Daoy (cell line): ENCODE data around the gene FBXO40. TPM values are rescaled to one million over a fixed set of nuclear protein-coding genes. Genes with fewer than 3 reads are reported as not detected.

Experiments used
- DNase-seq: peaks from one replicate; pipeline ENCODE4 v3.0.0-alpha.2; 2015; ENCODE audit warnings: low read depth
- total RNA-seq: library from RNA; depleted of rRNA; stranded (reverse); fragments of >200 nt; shearing (Covaris generic); gene quantifications from 2 replicates; pipeline ENCODE4 v1.2.3, GENCODE V29; 2014; rRNA removed

The FBXO40 gene
- total RNA-seq, 1 experiment from 2014 or later, result not detected

- DNase-seq, result no peak
Observed at GRCh38 chr3:121662742-121663141, 69.6 kb downstream of the FBXO40 start.

- no peak for DNase-seq
Observed at GRCh38 chr3:121663171-121663847, 70.1 kb downstream of the FBXO40 start.

GRCh38 chr3:121665488-121665887, 72.3 kb downstream of the FBXO40 start:
- DNase-seq, result no peak

- DNase-seq, result no peak
Observed at GRCh38 chr3:121667333-121667732, 74.2 kb downstream of the FBXO40 start.

- no peak for DNase-seq
Observed at GRCh38 chr3:121670676-121671075, 77.5 kb downstream of the FBXO40 start.

GRCh38 chr3:121677141-121677540, 84.0 kb downstream of the FBXO40 start:
- no peak for DNase-seq

Other genes with a start within 250 kb of the FBXO40 start
- gene POLQ, start 47.4 kb upstream of the FBXO40 start, total RNA-seq, result 9.5 and 13.2 TPM in 2 replicates
- not detected in 2 replicates for gene ARGFX, start 25.4 kb upstream of the FBXO40 start, total RNA-seq
- 0.68 and 1.3 TPM in 2 replicates for gene HCLS1, start 67.5 kb downstream of the FBXO40 start, total RNA-seq
- 20.7 and 21.1 TPM in 2 replicates for gene GOLGB1, start 156.4 kb downstream of the FBXO40 start, total RNA-seq
- gene IQCB1, start 241.7 kb downstream of the FBXO40 start, total RNA-seq, result 31.0 and 31.7 TPM in 2 replicates
- gene EAF2, start 241.8 kb downstream of the FBXO40 start, total RNA-seq, result 11.3 and 23.3 TPM in 2 replicates